Stimulated activated CD8-positive, alpha-beta memory T cell treated with anti-CD3 and anti-CD28 coated beads, Interleukin-15, amount 100 ng/mL, for 4 hours (primary cell): ENCODE data around the gene MARK4.
"Not testable (repeated sequence)": the region's sequence is repeated elsewhere in the genome, so short reads cannot be mapped to it uniquely, and the experiment has no call there.

ENCODE experiments used
- DNase-seq, 2 donors: peaks; one replicate each; pipeline ENCODE4 v3.0.0-alpha.2; 2020; ENCODE audit warnings: low read depth in 2 of 2

The MARK4 gene

GRCh38 chr19:45243144-45243732 is 7.8 kb upstream of the MARK4 start:
- DNase-seq = no peak

GRCh38 chr19:45244133-45244794 is 6.8 kb upstream of the MARK4 start:
- no peak for DNase-seq

DNA sequence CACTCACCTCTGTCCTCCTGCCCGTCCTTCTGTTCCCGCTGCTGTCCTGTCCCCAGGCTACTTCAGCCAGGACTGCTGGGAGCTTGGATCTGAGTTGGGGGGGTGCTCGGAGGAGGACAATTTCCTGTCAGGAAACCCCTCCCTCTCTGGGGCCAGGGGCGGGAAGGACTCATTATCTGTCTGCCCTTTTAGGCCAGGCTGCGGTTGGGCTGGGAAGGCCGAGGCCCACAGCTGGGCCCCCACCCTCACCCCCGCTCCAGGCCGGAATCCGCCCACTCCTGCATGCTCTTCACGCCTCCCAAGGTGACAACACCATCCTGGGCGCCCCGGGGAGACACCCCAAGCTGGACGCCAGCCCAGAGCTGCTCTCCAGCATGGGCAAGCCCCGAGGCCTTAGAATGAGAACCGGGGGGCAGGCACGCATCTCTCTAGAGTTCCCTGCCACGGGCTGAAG is 5.7 kb upstream of the MARK4 start, which contains the start of gene EXOC3L2:
TSS of gene EXOC3L2 (minus strand) at position 74 of the 454 bp plus-strand sequence. CDS start 6,362 bp downstream, outside the sequence.
- no peak for DNase-seq

DNA sequence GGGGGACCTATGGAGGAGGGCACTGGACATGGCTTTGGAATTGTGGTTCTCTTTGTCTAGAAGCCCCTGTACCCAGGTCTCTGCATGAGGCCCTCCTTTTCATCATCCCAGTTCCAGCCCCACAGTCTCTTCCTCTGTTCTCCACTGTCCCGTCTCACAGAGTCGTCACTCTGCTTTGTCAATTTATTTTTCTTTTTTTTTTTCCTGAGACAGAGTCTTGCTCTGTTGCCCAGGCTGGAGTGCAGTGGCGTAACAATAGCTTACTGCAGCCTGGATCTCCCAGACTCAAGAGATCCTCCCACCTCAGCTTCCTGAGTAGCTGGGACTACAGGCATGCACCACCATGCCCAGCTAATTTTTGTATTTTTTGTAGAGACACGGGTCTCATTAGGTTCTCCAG is 5.2 kb upstream of the MARK4 start:
- DNase-seq = no peak

GRCh38 chr19:45247136-45247535 is 3.9 kb upstream of the MARK4 start:
- no peak for DNase-seq

- no peak for DNase-seq
Observed at GRCh38 chr19:45249261-45250033, 1.6 kb upstream of the MARK4 start.

- no peak for DNase-seq
Observed at GRCh38 chr19:45250216-45250831, 747 bp upstream of the MARK4 start.

DNA sequence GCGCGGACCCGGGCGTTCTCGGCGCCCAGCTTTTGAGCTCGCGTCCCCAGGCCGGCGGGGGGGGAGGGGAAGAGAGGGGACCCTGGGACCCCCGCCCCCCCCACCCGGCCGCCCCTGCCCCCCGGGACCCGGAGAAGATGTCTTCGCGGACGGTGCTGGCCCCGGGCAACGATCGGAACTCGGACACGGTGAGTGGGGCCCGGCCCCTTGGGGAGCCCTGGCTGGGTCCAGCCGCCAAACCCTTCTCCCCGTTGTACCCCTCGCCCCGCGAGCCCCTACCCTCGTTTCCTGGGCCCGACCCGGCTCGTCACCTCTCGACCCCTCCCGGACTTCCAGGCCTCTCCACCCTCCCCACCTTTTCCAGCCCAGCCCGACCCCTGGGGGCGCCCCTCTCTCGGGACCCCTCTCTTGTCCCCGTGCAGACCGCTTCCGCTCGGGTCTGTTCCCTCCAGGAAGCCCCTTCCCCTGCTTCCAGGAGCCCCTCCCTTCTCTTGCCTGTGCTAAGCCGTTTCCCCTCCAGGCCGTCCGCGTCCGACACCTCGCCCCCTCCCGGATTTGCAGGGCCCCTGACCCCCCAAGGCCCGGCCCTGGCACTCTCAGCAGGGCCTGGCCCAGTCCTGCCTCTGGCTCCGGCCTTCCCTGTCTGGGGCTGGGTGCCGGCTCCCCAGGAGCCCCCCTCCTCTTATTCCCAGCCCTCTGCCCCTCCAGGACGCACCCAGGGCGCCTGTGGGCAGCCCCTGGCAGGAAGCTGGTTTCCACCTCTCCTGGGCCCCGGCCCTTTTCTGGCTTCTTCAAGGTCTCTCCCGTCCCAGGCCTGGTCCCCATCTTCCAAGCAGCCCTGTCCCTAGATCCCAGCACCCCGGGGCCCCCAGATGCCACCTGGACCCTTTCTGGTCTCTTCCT is 632 bp downstream of the MARK4 start:
- no peak for DNase-seq

DNA sequence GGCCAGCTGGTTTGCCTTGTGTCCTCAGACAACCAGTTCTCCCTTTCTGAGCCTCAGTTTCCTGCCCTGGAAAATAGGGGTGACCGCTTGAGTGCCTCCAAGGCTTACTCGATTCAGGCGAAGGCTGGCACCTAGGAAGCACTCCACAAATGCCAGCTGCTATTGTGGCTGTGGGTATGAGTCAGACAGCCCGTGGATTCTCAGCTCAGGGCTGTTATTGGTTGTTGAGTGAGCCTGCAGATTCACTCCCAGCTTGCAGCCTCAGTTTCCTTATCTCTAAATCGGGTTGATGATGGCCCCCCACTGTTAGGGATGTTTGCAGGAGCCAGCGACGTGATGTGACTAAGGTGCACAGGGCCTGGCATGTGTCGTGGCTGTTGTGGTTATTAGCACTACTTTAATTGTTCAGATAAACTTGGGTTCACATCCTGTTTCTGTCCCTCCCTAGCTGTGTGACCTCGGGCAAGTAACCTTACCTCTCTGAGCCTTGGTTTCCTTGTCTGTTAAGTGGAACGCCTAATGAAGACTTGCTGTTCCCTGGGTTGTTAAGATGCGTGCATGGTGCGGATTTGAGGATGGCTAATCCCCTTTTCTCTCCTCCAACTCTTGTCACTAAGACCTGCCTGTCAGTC is 2.4 kb downstream of the MARK4 start:
- DNase-seq = no peak

- no peak for DNase-seq
Observed at GRCh38 chr19:45254044-45254531, 3.0 kb downstream of the MARK4 start.

- DNase-seq = no peak
Observed at GRCh38 chr19:45255611-45256157, 4.6 kb downstream of the MARK4 start.

DNA sequence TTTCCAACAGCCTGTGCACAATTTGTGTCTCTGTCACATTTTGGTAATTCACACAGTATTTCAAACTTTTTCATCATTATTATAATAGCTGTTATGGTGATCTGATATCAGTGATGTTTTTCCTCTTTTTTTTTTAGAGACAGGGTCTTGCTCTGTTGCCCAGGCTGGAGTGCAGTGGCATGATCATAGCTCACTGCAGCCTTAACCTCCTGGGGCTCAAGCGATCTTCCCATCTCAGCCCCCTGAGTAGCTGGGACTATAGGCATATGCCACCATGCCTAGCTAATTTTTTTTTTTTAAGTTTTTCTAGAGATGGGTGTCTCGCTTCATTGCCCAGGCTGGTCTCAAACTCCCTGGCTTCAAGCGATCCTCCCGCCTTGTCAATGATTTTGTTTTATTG is 5.8 kb downstream of the MARK4 start:
- DNase-seq = no peak

DNA sequence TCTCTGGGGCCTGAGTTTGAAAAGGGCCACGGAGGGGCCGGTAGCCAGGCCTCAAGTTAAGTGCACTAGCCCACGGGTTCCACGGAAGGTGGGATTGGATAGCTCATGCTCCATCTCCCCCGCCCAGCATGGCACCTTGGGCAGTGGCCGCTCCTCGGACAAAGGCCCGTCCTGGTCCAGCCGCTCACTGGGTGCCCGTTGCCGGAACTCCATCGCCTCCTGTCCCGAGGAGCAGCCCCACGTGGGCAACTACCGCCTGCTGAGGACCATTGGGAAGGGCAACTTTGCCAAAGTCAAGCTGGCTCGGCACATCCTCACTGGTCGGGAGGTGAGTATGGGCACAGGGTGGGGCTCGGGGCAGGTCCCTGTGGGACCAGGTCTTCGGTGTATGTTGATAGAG is 7.8 kb downstream of the MARK4 start:
- DNase-seq = no peak

DNA sequence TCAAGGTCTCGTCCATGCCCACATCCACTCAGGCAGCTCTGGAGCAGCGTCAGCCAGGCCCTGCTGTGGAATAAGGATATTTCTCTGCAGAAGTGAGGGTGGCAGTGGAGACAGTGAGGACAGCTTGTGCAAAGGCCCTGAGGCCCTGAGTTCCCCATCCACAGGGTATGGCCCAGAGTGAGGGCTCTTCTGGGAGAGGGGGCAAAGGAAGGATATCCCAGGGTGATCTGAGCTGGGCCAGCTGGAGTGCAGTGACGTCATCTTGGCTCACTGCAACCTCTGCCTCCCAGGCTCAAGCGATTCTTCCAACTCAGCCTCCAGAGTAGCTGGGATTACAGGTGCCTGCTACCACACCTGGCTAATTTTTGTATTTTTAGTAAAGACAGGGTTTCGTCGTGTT is 11.5 kb downstream of the MARK4 start:
- no peak for DNase-seq

- DNase-seq = no peak
Observed at GRCh38 chr19:45263013-45263412, 11.9 kb downstream of the MARK4 start.

GRCh38 chr19:45264781-45265317 is 13.8 kb downstream of the MARK4 start:
- DNase-seq = no peak

DNA sequence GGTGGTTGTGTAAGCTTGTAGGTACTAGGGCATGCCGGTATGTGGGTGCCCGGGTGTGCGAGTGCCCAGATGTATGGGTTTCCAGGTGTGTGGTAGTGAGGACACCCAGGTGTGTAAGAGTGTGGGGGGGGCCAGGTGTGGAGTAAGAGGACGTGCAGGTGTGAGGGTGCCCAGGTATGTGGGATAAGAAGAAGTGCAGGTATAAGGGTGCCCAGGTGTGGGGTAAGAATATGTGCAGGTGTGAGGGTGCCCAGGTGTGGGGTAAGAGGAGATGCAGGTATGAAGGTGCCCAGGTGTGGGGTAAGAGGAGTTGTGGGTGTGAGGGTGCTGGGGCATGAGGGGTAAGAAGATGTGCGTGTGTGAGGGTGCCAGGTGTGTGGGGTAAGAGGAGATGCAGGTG is 14.3 kb downstream of the MARK4 start:
- DNase-seq = no peak

DNA sequence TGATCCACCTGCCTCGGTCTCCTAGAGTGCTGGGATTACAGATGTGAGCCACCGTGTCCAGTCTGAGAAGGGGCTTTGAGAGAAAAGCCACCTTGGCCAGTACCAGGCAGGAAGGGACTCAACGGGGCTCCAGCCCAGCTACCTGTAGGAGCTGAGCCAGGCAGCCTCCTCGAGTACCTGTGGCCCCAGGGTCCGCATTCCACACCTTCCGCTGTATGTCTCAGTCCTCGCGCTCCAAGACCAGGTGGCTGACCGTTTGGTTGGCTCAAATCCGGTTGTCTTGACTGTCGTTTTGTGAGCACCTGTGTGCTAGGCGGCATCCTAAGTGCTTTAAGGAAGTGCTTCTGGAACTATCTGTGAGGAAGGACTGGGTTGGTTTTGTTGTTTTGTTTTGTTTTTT is 16.2 kb downstream of the MARK4 start:
- DNase-seq = no peak

DNA sequence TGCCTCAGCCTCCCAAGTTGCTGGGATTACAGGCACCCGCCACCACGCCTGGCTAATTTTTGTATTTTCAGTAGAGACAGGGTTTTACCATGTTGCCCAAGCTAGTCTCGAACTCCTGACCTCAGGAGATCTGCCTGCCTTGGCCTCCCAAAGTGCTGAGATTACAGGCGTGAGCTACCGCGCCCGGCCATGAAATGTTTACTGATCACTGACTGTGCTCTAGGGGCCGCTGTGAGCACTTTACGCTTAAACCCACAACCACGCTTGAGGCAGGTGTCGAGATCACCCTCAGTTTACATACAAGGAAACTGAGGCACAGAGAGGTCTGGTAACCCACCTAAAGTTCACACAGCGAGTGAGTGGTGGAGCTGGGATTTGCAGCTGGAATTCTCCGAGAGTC is 18.9 kb downstream of the MARK4 start:
- DNase-seq = not testable (repeated sequence)

DNA sequence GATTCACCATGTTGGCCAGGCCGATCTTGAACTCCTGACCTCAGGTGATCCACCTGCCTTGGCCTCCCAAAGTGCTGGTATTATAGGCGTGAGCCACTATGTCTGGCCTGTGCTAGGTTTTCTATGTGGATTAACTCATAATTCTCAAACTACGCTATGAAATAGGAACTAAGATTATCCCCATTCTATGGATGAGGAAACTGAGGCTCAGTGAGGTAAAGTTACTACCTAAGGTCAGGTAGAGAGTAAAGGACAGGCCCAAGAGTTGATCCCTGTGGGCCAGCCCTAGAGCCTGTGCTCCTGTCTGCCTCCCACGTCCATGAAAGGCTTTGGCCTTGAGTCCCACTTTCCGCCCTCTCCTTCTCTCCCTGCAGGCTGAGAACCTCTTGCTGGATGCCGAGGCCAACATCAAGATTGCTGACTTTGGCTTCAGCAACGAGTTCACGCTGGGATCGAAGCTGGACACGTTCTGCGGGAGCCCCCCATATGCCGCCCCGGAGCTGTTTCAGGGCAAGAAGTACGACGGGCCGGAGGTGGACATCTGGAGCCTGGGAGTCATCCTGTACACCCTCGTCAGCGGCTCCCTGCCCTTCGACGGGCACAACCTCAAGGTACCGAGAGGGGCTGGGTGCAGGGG is 20.1 kb downstream of the MARK4 start:
- DNase-seq = no peak
